Measurements from ENCODE around the gene OAF. TPM values are rescaled to one million over a fixed set of nuclear protein-coding genes. Genes with fewer than 3 reads are reported as not detected.
A peak's percentile ranks its signal among the peaks of the same experiment; 100 is the strongest.

OAF gene
- total RNA-seq, 4 donors from 2014 or later, result 29.2 to 90.1 (median 44.6) TPM

GRCh38 chr11:120209746-120210625, 846 bp upstream of the OAF start:
- DNase-seq, result no peak
- Histone ChIP-seq H3K9me3 (no peaks in the 10 kb centered on the region), H3K27me3 (no peaks in the 10 kb centered on the region), H3K4me1 (no peaks in the 10 kb centered on the region), H3K36me3 (no peaks in the 10 kb centered on the region), H3K4me3 (peak overlapping the region; percentile 37 to 68), H3K27ac (peak overlapping the region; percentile 82 to 87)
- intact Hi-C loops (cut with DNase I; ENCODE audit: low total_unique reads), result no loop called here
- TF ChIP-seq POLR2A (IDR thresholded peaks at IDR 0.05) (no peak), CTCF (IDR thresholded peaks at IDR 0.05) (no peak)

- no peaks in the 10 kb centered on the region for H3K27me3 ChIP-seq
- peak overlapping the region; percentile 37 to 68 for H3K4me3 ChIP-seq
- H3K4me1 ChIP-seq, result no peaks in the 10 kb centered on the region
- no peak for TF ChIP-seq CTCF (IDR thresholded peaks at IDR 0.05)
- no peak for TF ChIP-seq POLR2A (IDR thresholded peaks at IDR 0.05)
- peak overlapping the region; percentile 82 to 87 for H3K27ac ChIP-seq
- intact Hi-C loops (cut with DNase I; ENCODE audit: low total_unique reads), result no loop called here
- no peaks in the 10 kb centered on the region for H3K36me3 ChIP-seq
- H3K9me3 ChIP-seq, result no peaks in the 10 kb centered on the region
- no peak for DNase-seq
Measured at GRCh38 chr11:120211522-120212258, 858 bp downstream of the OAF start.

GRCh38 chr11:120212259-120212878, 1.5 kb downstream of the OAF start:
- no peaks in the 10 kb centered on the region for H3K36me3 ChIP-seq
- no peaks in the 10 kb centered on the region for H3K9me3 ChIP-seq
- no peaks in the 10 kb centered on the region for H3K4me1 ChIP-seq
- H3K4me3 ChIP-seq, result peak overlapping the region; percentile 37 to 68
- no peak for DNase-seq
- intact Hi-C loops (cut with DNase I; ENCODE audit: low total_unique reads), result no loop called here
- H3K27ac ChIP-seq, result peak overlapping the region; percentile 82 to 87
- TF ChIP-seq POLR2A (IDR thresholded peaks at IDR 0.05), result no peak
- TF ChIP-seq CTCF (IDR thresholded peaks at IDR 0.05), result no peak
- H3K27me3 ChIP-seq, result no peaks in the 10 kb centered on the region

- no peaks in the 10 kb centered on the region for H3K9me3 ChIP-seq
- intact Hi-C loops (cut with DNase I; ENCODE audit: low total_unique reads), result no loop called here
- peak overlapping the region; percentile 37 to 68 for H3K4me3 ChIP-seq
- H3K27ac ChIP-seq, result peak overlapping the region; percentile 82 to 87
- no peak for TF ChIP-seq CTCF (IDR thresholded peaks at IDR 0.05)
- TF ChIP-seq POLR2A (IDR thresholded peaks at IDR 0.05), result no peak
- H3K27me3 ChIP-seq, result no peaks in the 10 kb centered on the region
- H3K36me3 ChIP-seq, result no peaks in the 10 kb centered on the region
- no peak for DNase-seq
- peaks cover 0 to 3% of the 10 kb centered on the region in 2 donors for H3K4me1 ChIP-seq
Measured at GRCh38 chr11:120212926-120213325, 2.1 kb downstream of the OAF start.

Measured in uterus (tissue), 4 donors.